GM12891 (cell line): Measurements from ENCODE around the gene CRTC3.
A peak's percentile ranks its signal among the peaks of the same experiment; 100 is the strongest.

Experiments used
- DNase-seq: peaks from one replicate; pipeline ENCODE4 v3.0.0; 2011; ENCODE audit warnings: low spot score; ENCODE audit not compliant: insufficient read length
- FAIRE-seq: peaks from 2 replicates; lab custom pipeline; 2011; peaks lifted over from hg19 to GRCh38; lab: Jason Lieb, UNC
- PAX5 ChIP-seq: IDR thresholded peaks from 2 replicates; pipeline ENCODE4 v1.6.1; 2011; ENCODE audit warnings: low read length, moderate library complexity, mild to moderate bottlenecking; ENCODE audit not compliant: insufficient read depth, severe bottlenecking
- POLR2A ChIP-seq: IDR thresholded peaks from 2 replicates; pipeline ENCODE4 v1.6.1; 2011; ENCODE audit warnings: low read depth, low read length, control low read depth
- POLR2AphosphoS5 ChIP-seq: IDR thresholded peaks from 2 replicates; pipeline ENCODE4 v1.6.1; 2011; ENCODE audit warnings: low read depth, low read length, control low read depth
- POU2F2 ChIP-seq: IDR thresholded peaks from 2 replicates; pipeline ENCODE4 v1.6.1; 2011; ENCODE audit warnings: low read depth, mild to moderate bottlenecking, control low read depth, low read length, moderate library complexity
- SPI1 ChIP-seq: IDR thresholded peaks from 2 replicates; pipeline ENCODE4 v1.6.1; 2011; ENCODE audit warnings: low read depth, low read length, control low read depth
- TAF1 ChIP-seq: IDR thresholded peaks from 2 replicates; pipeline ENCODE4 v1.6.1; 2011; ENCODE audit warnings: low read depth, low read length, control low read depth

Gene CRTC3

GRCh38 chr15:90579213-90579612 is 49.5 kb downstream of the CRTC3 start:
- FAIRE-seq, result no peak
- no peak for TF ChIP-seq POLR2A
- no peak for TF ChIP-seq POLR2AphosphoS5
- no peak for TF ChIP-seq PAX5
- TF ChIP-seq POU2F2, result no peak
- TF ChIP-seq SPI1, result no peak
- TF ChIP-seq TAF1, result no peak

GRCh38 chr15:90580099-90580498 is 50.4 kb downstream of the CRTC3 start:
- FAIRE-seq (no peak), DNase-seq (no peak)
- TF ChIP-seq POU2F2, result no peak
- TF ChIP-seq POLR2AphosphoS5, result no peak
- no peak for TF ChIP-seq SPI1
- TF ChIP-seq TAF1, result no peak
- TF ChIP-seq PAX5, result no peak
- TF ChIP-seq POLR2A, result no peak

More at GRCh38 chr15:90579213-90579612, 49.5 kb downstream of the CRTC3 start:
- no peak for DNase-seq

GRCh38 chr15:90580541-90580940 is 50.8 kb downstream of the CRTC3 start:
- no peak for DNase-seq
- TF ChIP-seq POLR2A (no peak), TAF1 (no peak), PAX5 (no peak), POLR2AphosphoS5 (no peak), POU2F2 (no peak), SPI1 (no peak)
- FAIRE-seq, result no peak

- DNase-seq, result no peak
- no peak for FAIRE-seq
- TF ChIP-seq PAX5 (no peak), TAF1 (no peak), SPI1 (no peak), POU2F2 (no peak), POLR2AphosphoS5 (no peak), POLR2A (no peak)
Measured at GRCh38 chr15:90580946-90581345, 51.2 kb downstream of the CRTC3 start.

- DNase-seq, result no peak
- TF ChIP-seq TAF1 (no peak), POLR2AphosphoS5 (no peak), PAX5 (no peak), POU2F2 (no peak), SPI1 (no peak), POLR2A (no peak)
- no peak for FAIRE-seq
Measured at GRCh38 chr15:90581771-90582352, 52.1 kb downstream of the CRTC3 start.

GRCh38 chr15:90582553-90582952 is 52.8 kb downstream of the CRTC3 start:
- FAIRE-seq (no peak), DNase-seq (no peak)
- TF ChIP-seq POU2F2 (no peak), TAF1 (no peak), POLR2A (no peak), SPI1 (no peak), POLR2AphosphoS5 (no peak), PAX5 (no peak)

GRCh38 chr15:90583471-90584252 is 53.9 kb downstream of the CRTC3 start:
- FAIRE-seq (no peak), DNase-seq (no peak)
- no peak for TF ChIP-seq SPI1
- TF ChIP-seq POLR2AphosphoS5, result no peak

- no peak for TF ChIP-seq TAF1
- no peak for TF ChIP-seq POLR2A
- TF ChIP-seq PAX5, result no peak
- no peak for DNase-seq
- no peak for FAIRE-seq
Measured at GRCh38 chr15:90584841-90585240, 55.1 kb downstream of the CRTC3 start.

GRCh38 chr15:90585863-90586262 is 56.1 kb downstream of the CRTC3 start:
- no peak for DNase-seq
- FAIRE-seq, result no peak
- TF ChIP-seq SPI1, result no peak
- no peak for TF ChIP-seq POU2F2
- TF ChIP-seq PAX5, result no peak
- no peak for TF ChIP-seq POLR2AphosphoS5
- no peak for TF ChIP-seq POLR2A
- TF ChIP-seq TAF1, result no peak

- no peak for DNase-seq
- FAIRE-seq, result peak; percentile 63
- no peak for TF ChIP-seq TAF1
- TF ChIP-seq SPI1, result no peak
- TF ChIP-seq POLR2AphosphoS5, result no peak
- no peak for TF ChIP-seq POLR2A
- no peak for TF ChIP-seq POU2F2
- no peak for TF ChIP-seq PAX5
Measured at GRCh38 chr15:90586948-90587347, 57.2 kb downstream of the CRTC3 start.

GRCh38 chr15:90588427-90588826 is 58.7 kb downstream of the CRTC3 start:
- DNase-seq, result no peak

More at GRCh38 chr15:90588427-90588826, 58.7 kb downstream of the CRTC3 start:
- no peak for FAIRE-seq
- TF ChIP-seq POU2F2, result no peak
- no peak for TF ChIP-seq TAF1
- no peak for TF ChIP-seq POLR2A
